Measurements from ENCODE around the gene OR2M3. TPM values are rescaled to one million over a fixed set of nuclear protein-coding genes. Genes with fewer than 3 reads are reported as not detected.

Gene OR2M3
- polyA plus RNA-seq, 1 donor from 2014 or later = not detected

GRCh38 chr1:248189026-248189425, 8.0 kb upstream of the OR2M3 start:
- no peak overlapping the region for H2AFZ ChIP-seq (ENCODE audit: low read depth, low read length)
- no peaks in the 10 kb centered on the region for H3K36me3 ChIP-seq (ENCODE audit: insufficient read depth, low read length)
- H4K20me1 ChIP-seq (ENCODE audit: insufficient read depth) = no peaks in the 10 kb centered on the region
- no peaks in the 10 kb centered on the region for H3F3A ChIP-seq (ENCODE audit: insufficient read depth, low read length, poor library complexity, severe bottlenecking)
- H3K27ac ChIP-seq (ENCODE audit: low read length) = no peak overlapping the region
- no peak overlapping the region for H3K4me2 ChIP-seq (ENCODE audit: low read length)
- H3K4me3 ChIP-seq (ENCODE audit: low read length) = no peak overlapping the region
- H3K9me3 ChIP-seq (ENCODE audit: low read length) = peaks cover 4% of the 10 kb centered on the region
- no peaks in the 10 kb centered on the region for H3K27me3 ChIP-seq (ENCODE audit: insufficient read depth, low read depth, low read length)
- H3K79me2 ChIP-seq (replicated peaks; ENCODE audit: insufficient read depth, low read length) = no peaks in the 10 kb centered on the region
- H3K9me2 ChIP-seq (ENCODE audit: insufficient read depth, low read length) = no peaks in the 10 kb centered on the region
- no peak overlapping the region for H3K9ac ChIP-seq (ENCODE audit: low read length)
- no peak for TF ChIP-seq EZH2 (IDR thresholded peaks at IDR 0.05; ENCODE audit: borderline replicate concordance, insufficient read depth, low read length, poor library complexity, severe bottlenecking)
- no peak for TF ChIP-seq SMC3 (conservative IDR thresholded peaks at IDR 0.05; ENCODE audit: poor library complexity)
- TF ChIP-seq MXI1 (conservative IDR thresholded peaks at IDR 0.05; ENCODE audit: poor library complexity, severe bottlenecking) = no peak
- no peak for TF ChIP-seq CTCF (IDR thresholded peaks at IDR 0.05; ENCODE audit: poor library complexity, severe bottlenecking)
- no peak for TF ChIP-seq EP300 (conservative IDR thresholded peaks at IDR 0.05; ENCODE audit: poor library complexity, severe bottlenecking)
- TF ChIP-seq TAF1 (IDR thresholded peaks at IDR 0.05; ENCODE audit: low read depth) = no peak
- no peak for TF ChIP-seq POLR2AphosphoS5 (IDR thresholded peaks at IDR 0.05)

GRCh38 chr1:248194117-248194516, 2.9 kb upstream of the OR2M3 start:
- H3K4me2 ChIP-seq (ENCODE audit: low read length) = no peak overlapping the region
- H3K9me2 ChIP-seq (ENCODE audit: insufficient read depth, low read length) = no peaks in the 10 kb centered on the region
- no peak overlapping the region for H3K9ac ChIP-seq (ENCODE audit: low read length)
- H3K36me3 ChIP-seq (ENCODE audit: insufficient read depth, low read length) = no peaks in the 10 kb centered on the region
- no peak overlapping the region for H3K27ac ChIP-seq (ENCODE audit: low read length)
- no peaks in the 10 kb centered on the region for H4K20me1 ChIP-seq (ENCODE audit: insufficient read depth)
- H3K27me3 ChIP-seq (ENCODE audit: insufficient read depth, low read depth, low read length) = no peaks in the 10 kb centered on the region
- no peak overlapping the region for H3K4me3 ChIP-seq (ENCODE audit: low read length)
- H3K9me3 ChIP-seq (ENCODE audit: low read length) = peaks cover 4% of the 10 kb centered on the region
- TF ChIP-seq REST (IDR thresholded peaks at IDR 0.05; ENCODE audit: borderline replicate concordance) = no peak
- H2AFZ ChIP-seq (ENCODE audit: low read depth, low read length) = no peak overlapping the region
- H3K79me2 ChIP-seq (replicated peaks; ENCODE audit: insufficient read depth, low read length) = no peaks in the 10 kb centered on the region
- H3F3A ChIP-seq (ENCODE audit: insufficient read depth, low read length, poor library complexity, severe bottlenecking) = no peaks in the 10 kb centered on the region

GRCh38 chr1:248215880-248216279, 18.8 kb downstream of the OR2M3 start:
- no peaks in the 10 kb centered on the region for H3K36me3 ChIP-seq (ENCODE audit: insufficient read depth, low read length)
- no peaks in the 10 kb centered on the region for H3F3A ChIP-seq (ENCODE audit: insufficient read depth, low read length, poor library complexity, severe bottlenecking)
- H3K4me2 ChIP-seq (ENCODE audit: low read length) = no peak overlapping the region
- TF ChIP-seq POLR2AphosphoS5 (IDR thresholded peaks at IDR 0.05) (no peak), EZH2 (IDR thresholded peaks at IDR 0.05; ENCODE audit: borderline replicate concordance, insufficient read depth, low read length, poor library complexity, severe bottlenecking) (no peak), CTCF (IDR thresholded peaks at IDR 0.05; ENCODE audit: poor library complexity, severe bottlenecking) (no peak), MXI1 (conservative IDR thresholded peaks at IDR 0.05; ENCODE audit: poor library complexity, severe bottlenecking) (no peak), TAF1 (IDR thresholded peaks at IDR 0.05; ENCODE audit: low read depth) (no peak), REST (IDR thresholded peaks at IDR 0.05; ENCODE audit: borderline replicate concordance) (no peak), SMC3 (conservative IDR thresholded peaks at IDR 0.05; ENCODE audit: poor library complexity) (no peak), RAD21 (conservative IDR thresholded peaks at IDR 0.05) (no peak), EP300 (conservative IDR thresholded peaks at IDR 0.05; ENCODE audit: poor library complexity, severe bottlenecking) (no peak)
- H4K20me1 ChIP-seq (ENCODE audit: insufficient read depth) = no peaks in the 10 kb centered on the region
- H3K27ac ChIP-seq (ENCODE audit: low read length) = no peak overlapping the region
- no peaks in the 10 kb centered on the region for H3K79me2 ChIP-seq (replicated peaks; ENCODE audit: insufficient read depth, low read length)
- peaks cover 4% of the 10 kb centered on the region for H3K9me3 ChIP-seq (ENCODE audit: low read length)
- H2AFZ ChIP-seq (ENCODE audit: low read depth, low read length) = no peak overlapping the region
- H3K9ac ChIP-seq (ENCODE audit: low read length) = no peak overlapping the region
- no peak overlapping the region for H3K4me3 ChIP-seq (ENCODE audit: low read length)
- H3K27me3 ChIP-seq (ENCODE audit: insufficient read depth, low read depth, low read length) = no peaks in the 10 kb centered on the region
- no peaks in the 10 kb centered on the region for H3K9me2 ChIP-seq (ENCODE audit: insufficient read depth, low read length)

Data from neural cell (in vitro differentiated cells).